ENCODE data around the gene ZFPM1.

Gene ZFPM1

GRCh38 chr16:88418869-88419268 is 34.2 kb upstream of the ZFPM1 start:
- DNase-seq = no peak

- no peak for DNase-seq
These were observed 33.3 kb upstream of the ZFPM1 start for GRCh38 chr16:88419790-88420189.

GRCh38 chr16:88420496-88420895 is 32.6 kb upstream of the ZFPM1 start:
- DNase-seq = no peak

- DNase-seq = no peak
These were observed 31.8 kb upstream of the ZFPM1 start for GRCh38 chr16:88421301-88421700.

GRCh38 chr16:88421871-88422433 is 31.1 kb upstream of the ZFPM1 start:
- DNase-seq = no peak

- no peak for DNase-seq
These were observed 30.2 kb upstream of the ZFPM1 start for GRCh38 chr16:88422733-88423447.

GRCh38 chr16:88423448-88423850 is 29.6 kb upstream of the ZFPM1 start:
- no peak for DNase-seq

- DNase-seq = no peak
These were observed 28.4 kb upstream of the ZFPM1 start for GRCh38 chr16:88424587-88425235.

- DNase-seq = no peak
These were observed 27.1 kb upstream of the ZFPM1 start for GRCh38 chr16:88426018-88426417.

GRCh38 chr16:88427376-88427775 is 25.7 kb upstream of the ZFPM1 start:
- DNase-seq = no peak

- no peak for DNase-seq
These were observed 24.9 kb upstream of the ZFPM1 start for GRCh38 chr16:88428156-88428555.

GRCh38 chr16:88428616-88429386 is 24.3 kb upstream of the ZFPM1 start:
- no peak for DNase-seq

GRCh38 chr16:88429387-88430184 is 23.5 kb upstream of the ZFPM1 start:
- DNase-seq = no peak

GRCh38 chr16:88430185-88430523 is 22.9 kb upstream of the ZFPM1 start:
- no peak for DNase-seq

- peak in 2 of 3 experiments; percentile 42 to 46 for DNase-seq
These were observed 22.3 kb upstream of the ZFPM1 start for GRCh38 chr16:88430524-88431446.

GRCh38 chr16:88431651-88432050 is 21.4 kb upstream of the ZFPM1 start:
- DNase-seq = no peak

GRCh38 chr16:88432174-88432573 is 20.9 kb upstream of the ZFPM1 start:
- no peak for DNase-seq

GRCh38 chr16:88432753-88433152 is 20.3 kb upstream of the ZFPM1 start:
- DNase-seq = no peak

- DNase-seq = no peak
These were observed 19.3 kb upstream of the ZFPM1 start for GRCh38 chr16:88433632-88434352.

- DNase-seq = no peak
These were observed 18.8 kb upstream of the ZFPM1 start for GRCh38 chr16:88434353-88434690.

GRCh38 chr16:88434746-88435145 is 18.3 kb upstream of the ZFPM1 start:
- no peak for DNase-seq

Data from NCI-H1417 (cell line).